ENCODE results near the gene UCN. TPM values are rescaled to one million over a fixed set of nuclear protein-coding genes. Genes with fewer than 3 reads are reported as not detected.
"Not testable (repeated sequence)": the region's sequence is repeated elsewhere in the genome, so short reads cannot be mapped to it uniquely, and the experiment has no call there.

UCN gene
- total RNA-seq, 1 experiment from 2014 or later, result 5.0 TPM

DNA sequence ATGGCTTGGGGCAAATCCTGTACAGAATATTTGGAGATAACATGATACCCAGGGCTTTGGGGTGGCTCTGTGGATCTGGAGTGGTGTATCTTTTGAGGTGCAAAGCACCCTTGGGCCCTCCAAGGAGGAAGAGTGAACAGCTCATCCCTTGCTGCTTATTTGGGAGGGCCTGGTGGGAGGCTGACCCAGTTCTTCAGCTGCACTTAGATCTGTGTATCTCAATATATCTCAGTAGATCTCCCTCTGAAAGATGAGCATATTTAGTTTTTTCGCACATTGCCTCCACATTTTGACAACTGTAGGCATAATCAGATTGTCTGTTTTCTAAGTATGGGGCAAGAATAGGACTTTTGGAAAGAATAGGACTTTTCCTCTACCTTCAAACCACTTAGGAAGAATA is 23.2 kb downstream of the UCN start:
- DNase-seq (ENCODE audit: low spot score), result no peak

DNA sequence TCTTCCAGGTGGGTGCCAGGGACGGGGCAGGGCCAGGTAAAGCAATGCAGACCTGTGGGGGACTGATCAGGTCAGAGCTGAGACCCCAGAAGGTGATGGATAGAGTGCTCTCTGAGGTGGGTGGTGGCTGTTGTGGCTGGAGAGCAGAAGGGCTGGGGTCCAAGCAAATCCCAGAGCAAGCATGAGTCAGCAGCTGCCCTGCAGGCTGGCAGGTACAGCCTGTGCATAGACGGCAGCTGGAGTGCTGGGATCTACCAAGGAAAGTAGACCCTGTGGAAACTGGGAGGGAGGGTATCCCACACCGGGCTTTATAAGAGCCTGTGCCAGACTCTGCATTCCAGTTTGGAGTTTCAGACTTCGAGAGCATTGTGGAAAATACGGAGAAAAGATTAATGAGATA is 25.4 kb downstream of the UCN start:
- no peak for DNase-seq (ENCODE audit: low spot score)

GRCh38 chr2:27281855-27282559 is 26.2 kb downstream of the UCN start, which contains the start of gene TRIM54:
TSS of gene TRIM54 (plus strand) at chr2:27282429. CDS start at chr2:27282732, 303 bp downstream.
- DNase-seq (ENCODE audit: low spot score), result no peak

GRCh38 chr2:27281442-27281841 is 26.8 kb downstream of the UCN start:
- no peak for DNase-seq (ENCODE audit: low spot score)

GRCh38 chr2:27280826-27281225 is 27.4 kb downstream of the UCN start:
- no peak for DNase-seq (ENCODE audit: low spot score)

- no peak for DNase-seq (ENCODE audit: low spot score)
These were observed 30.2 kb downstream of the UCN start for GRCh38 chr2:27278010-27278409.

- no peak for DNase-seq (ENCODE audit: low spot score)
These were observed 32.8 kb downstream of the UCN start, which contains the start of gene DNAJC5G for GRCh38 chr2:27275211-27276150. TSS of gene DNAJC5G (plus strand) at chr2:27275433. CDS start at chr2:27276729, 1,296 bp downstream.

GRCh38 chr2:27272537-27273522 is 35.4 kb downstream of the UCN start:
- DNase-seq (ENCODE audit: low spot score), result not testable (repeated sequence)

DNA sequence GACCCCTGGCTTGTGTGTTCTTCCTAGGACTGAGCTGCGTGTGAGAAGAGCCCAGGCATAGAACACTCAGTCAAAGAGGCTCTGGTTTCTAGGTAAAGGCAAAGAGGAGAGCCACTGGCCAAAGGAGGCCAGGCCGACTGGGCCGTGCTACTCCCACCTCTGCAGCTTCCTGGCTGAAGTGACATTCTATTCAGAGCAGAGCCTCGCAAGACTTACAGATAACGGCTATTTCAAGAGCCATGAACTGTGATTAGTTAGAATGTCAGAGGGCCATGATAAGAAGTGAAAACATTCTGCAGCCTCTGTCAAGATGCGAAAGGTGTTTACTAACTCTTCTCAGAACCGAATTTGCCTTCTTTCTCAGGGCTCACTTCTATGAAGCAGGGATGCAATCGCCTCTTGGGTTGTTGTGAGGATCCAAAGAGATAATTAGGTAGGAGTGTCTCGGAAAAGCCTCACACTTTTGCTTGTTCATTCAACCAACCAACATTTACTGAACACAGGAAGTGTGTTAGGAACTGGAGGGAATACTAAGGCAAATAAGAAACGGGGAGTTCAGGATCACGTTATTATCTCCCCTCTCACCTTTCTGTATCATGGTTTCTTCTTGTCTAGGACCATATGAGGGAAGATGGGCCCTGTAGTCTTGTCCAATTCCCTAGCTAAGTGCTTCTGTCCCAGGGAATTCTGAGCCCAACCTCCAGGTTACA is 36.5 kb downstream of the UCN start:
- no peak for DNase-seq (ENCODE audit: low spot score)

DNA sequence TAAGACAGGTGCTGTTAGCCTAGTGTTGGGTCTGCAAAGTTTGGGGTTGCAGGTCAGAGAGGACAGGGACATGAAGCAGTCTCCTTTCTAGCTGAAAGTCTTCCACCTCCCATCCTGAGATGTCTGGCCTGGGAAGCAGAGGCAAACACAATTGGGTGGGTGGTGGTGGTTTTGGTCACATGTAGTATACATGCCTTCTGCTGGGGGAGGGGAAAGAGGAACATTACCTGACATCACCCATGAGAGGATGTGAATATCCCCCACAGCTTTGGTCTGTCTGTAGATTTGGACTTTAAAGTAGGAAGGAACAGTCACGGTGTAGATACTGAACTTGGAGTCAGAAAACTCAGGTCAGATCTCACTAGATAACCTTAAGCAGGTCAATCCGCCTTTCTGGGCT is 37.6 kb downstream of the UCN start:
- no peak for DNase-seq (ENCODE audit: low spot score)

GRCh38 chr2:27270131-27270530 is 38.1 kb downstream of the UCN start:
- DNase-seq (ENCODE audit: low spot score), result no peak

- DNase-seq (ENCODE audit: low spot score), result not testable (repeated sequence)
These were observed 39.9 kb downstream of the UCN start for GRCh38 chr2:27268296-27268695.

DNA sequence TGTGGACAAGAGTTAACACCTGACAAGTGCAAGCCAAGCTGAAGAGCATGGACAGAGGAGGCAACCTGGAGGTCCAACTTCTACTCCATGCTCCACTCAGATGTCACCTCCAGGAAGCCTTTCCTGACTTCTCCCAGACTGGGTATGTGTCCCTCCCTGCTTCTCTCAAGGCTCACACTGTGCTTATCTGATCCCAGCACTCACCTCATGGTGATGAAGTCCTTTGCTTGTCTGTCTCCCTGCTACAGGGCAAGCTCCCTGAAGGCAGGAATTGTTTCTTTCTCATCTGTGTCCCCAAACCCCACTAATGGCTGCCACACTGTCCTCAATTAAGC is 42.7 kb downstream of the UCN start:
- no peak for DNase-seq (ENCODE audit: low spot score)

DNA sequence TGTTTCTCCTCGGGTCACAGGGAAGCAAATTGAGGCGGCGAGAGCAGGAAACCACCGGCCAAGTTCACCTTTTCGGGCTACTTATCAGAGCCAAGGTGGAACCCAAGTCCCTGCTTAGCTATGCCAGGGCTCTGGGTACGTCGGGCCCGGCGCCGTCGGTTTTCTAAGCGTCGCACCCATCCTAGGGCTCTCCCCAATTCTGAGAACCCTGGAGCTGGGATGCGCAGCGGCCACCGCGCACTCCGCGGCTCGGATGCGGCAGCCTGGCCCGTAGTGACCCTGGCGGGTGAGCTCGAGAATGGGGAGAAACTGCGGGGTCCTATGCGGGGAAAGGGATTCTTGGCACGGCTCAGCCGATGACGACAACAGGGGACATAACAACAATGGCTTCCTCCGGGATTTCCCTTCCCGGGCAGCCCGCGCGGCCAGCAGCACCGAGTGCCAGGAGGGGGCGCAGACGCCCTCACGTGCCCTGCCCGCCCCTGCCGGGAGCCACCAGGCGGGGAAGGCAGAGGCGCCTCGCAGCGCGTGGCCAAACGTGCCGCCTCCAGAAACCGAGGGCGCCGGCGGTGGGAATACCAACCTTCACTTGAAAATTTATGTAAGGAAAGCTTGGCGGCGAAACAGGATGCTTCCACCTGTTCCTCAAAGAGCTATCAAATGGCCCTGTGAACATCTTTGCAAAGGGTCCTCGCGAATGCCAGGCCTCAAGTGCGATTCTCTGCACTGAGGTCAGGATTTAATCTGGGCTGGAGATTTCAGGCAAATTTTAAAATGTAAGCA is 43.3 kb downstream of the UCN start:
- no peak for DNase-seq (ENCODE audit: low spot score)

GRCh38 chr2:27264253-27264752 is 43.9 kb downstream of the UCN start:
- no peak for DNase-seq (ENCODE audit: low spot score)

DNA sequence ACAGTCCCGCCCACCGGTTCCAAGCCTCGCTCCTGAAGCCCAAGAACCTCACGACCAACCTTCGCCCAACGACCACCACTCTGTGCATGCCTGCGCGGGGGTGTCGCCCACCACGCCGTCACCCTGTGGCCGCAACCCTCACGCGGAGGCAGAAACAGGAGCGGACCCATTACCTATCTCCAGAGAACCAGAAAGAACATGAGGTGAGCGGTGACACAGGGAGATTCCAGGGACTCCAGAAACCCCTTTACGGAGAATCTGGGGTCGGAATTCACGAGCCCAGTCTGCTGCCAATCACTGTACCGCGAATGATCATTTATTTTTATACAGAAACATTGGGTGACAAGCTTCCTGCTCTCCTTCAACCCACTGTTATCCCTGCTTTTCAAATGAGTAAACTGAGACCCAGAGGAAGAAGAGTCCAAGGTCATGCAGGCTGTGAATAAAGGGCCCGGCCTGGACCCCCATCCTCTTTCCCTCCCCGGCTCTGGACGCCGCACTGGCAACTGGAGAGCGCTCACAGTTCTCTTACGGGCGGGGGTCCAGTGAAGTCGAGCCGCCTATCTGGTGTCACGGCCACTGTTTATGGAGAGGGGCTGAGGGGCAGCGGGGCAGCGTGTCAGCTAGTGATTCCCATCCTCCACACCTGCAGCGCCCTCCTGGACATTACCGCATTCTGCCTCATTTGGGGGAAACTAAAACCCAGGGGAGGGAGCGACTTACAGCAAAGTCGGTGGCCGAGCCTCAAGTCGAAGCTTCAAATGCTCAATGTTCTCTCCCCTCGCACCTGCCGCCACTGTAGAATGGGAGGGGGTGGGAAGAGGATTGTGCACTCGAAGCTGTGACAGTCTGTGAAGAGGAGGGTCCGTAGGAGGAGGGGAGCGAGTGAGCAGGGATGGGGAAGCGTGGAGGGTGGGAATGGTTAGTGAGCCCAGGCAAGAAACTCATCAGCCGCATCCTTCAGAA is 44.7 kb downstream of the UCN start:
- DNase-seq (ENCODE audit: low spot score), result no peak

DNA sequence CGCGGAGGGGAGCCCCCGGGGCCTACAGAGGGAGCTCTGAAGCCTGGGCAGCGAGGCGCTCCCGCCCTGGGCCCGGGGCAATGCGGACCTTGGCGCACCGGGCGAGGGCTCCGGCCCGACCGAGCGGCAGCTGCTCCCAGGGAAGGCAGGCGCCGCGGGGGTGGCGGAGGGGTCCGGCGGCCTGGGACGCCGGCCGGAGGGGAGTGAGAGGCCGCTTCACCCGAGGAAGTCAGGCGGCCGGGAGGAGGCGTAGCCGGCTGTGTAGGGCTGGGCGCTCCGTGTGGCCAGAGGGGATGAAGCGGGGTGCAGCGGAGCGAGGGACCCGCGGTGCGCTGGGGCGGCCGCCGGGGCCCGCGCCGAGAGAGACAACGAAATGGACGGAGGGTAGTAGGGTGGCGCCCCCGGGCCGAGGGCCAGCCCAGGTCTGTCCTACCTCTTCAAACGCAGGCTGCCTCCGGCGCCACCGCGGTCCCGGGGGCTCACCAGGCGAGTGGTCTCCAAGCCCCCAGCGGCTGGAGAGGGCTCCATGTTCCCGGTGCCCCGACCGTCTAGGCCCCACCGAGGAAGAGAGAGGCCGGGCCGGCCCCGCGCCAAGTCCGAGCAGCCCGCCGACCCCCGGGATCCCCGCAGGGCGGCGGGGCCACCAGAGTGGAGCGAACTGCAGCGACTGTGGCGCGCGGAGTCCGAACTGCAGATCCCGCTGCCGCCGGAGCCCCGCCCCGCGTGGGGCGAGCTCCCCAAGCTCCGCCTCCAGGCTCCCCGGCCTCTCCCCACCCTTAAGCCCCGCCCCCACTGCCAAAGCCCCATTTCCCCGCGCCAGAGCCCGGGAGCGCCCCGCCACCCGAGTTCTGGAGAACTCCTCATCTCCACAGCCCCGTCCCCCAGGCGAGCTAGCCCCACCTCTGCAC is 45.6 kb downstream of the UCN start, which contains the start of gene SLC30A3:
TSS of gene SLC30A3 (minus strand) at position 669 of the 908 bp plus-strand sequence. CDS start at position 528, 141 bp downstream.
- peak; percentile 47 for DNase-seq (ENCODE audit: low spot score)

DNA sequence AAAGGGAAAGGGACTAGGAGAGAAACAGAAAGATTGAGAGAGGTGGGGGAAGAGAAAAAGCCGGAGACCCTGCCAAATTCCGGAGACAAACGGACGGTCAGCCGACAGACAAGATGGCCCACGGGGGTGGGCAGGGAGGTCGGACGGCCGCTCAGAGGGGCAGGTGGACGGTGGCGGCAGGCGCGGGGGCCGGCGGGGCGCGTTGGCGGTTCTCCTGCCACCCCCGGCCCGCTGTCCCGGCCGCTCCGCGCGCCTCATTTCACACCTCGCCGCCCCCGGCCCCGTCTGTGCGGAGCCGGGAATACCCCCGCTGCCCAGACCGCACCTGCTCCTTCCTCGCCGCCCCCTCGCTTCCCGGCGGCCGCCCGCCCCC is 46.3 kb downstream of the UCN start:
- DNase-seq (ENCODE audit: low spot score), result no peak
